Liver (tissue), 9 donors: ENCODE data around the gene CHD3. TPM values are rescaled to one million over a fixed set of nuclear protein-coding genes. Genes with fewer than 3 reads are reported as not detected.

Experiments
- DNase-seq: peaks from one replicate; pipeline ENCODE4 v3.0.0-alpha.2; 2017; ENCODE audit warnings: low spot score
- H3K27ac ChIP-seq, 2 donors: one replicate each; pipeline ENCODE4 v1.7.0; 2013; ENCODE audit warnings: inconsistent platforms in 2 of 2, low read length in 2 of 2, control low read depth in 1 of 2, low read depth in 1 of 2, mild to moderate bottlenecking in 1 of 2
- H3K27me3 ChIP-seq, 4 donors: one replicate each; pipeline versions ENCODE4 v1.6.1 to v1.7.0; 2013; ENCODE audit warnings: low read length in 3 of 4, inconsistent platforms in 1 of 4, mild to moderate bottlenecking in 1 of 4, moderate library complexity in 1 of 4; ENCODE audit not compliant: control insufficient read depth in 4 of 4, insufficient read depth in 4 of 4
- H3K36me3 ChIP-seq, 4 donors: one replicate each; pipeline versions ENCODE4 v1.6.1 to v1.7.0; 2013; ENCODE audit warnings: low read length in 3 of 4, mild to moderate bottlenecking in 3 of 4, low read depth in 1 of 4, moderate library complexity in 1 of 4; ENCODE audit not compliant: control insufficient read depth in 4 of 4, insufficient read depth in 3 of 4
- H3K4me1 ChIP-seq, 4 donors: one replicate each; pipeline versions ENCODE4 v1.6.1 to v1.7.0; 2013; ENCODE audit warnings: low read length in 3 of 4, mild to moderate bottlenecking in 3 of 4, moderate library complexity in 1 of 4; ENCODE audit not compliant: control insufficient read depth in 4 of 4, insufficient read depth in 4 of 4
- H3K4me3 ChIP-seq, 3 donors: one replicate each; pipeline versions ENCODE4 v1.6.1 to v1.7.0; 2013; ENCODE audit warnings: low read length in 3 of 3, control low read depth in 1 of 3, low read depth in 1 of 3, mild to moderate bottlenecking in 1 of 3
- H3K9ac ChIP-seq, 2 donors: one replicate each; pipeline ENCODE4 v1.7.0; 2013; ENCODE audit warnings: low read length in 2 of 2, mild to moderate bottlenecking in 2 of 2, moderate library complexity in 2 of 2, control low read depth in 1 of 2, low read depth in 1 of 2
- H3K9me3 ChIP-seq, 4 donors: one replicate each; pipeline versions ENCODE4 v1.6.1 to v1.7.0; 2013; ENCODE audit warnings: low read length in 3 of 4; ENCODE audit not compliant: control insufficient read depth in 4 of 4
- EGR1 ChIP-seq, 2 donors: IDR thresholded peaks; 2 replicates each; pipeline ENCODE4 v1.6.1; 2016 to 2018; ENCODE audit warnings: antibody characterized with exemption in 2 of 2, low read depth in 2 of 2
- FOXA1 ChIP-seq: IDR thresholded peaks from 2 replicates; pipeline ENCODE4 v1.6.1; 2016; ENCODE audit warnings: antibody characterized with exemption
- FOXA2 ChIP-seq: IDR thresholded peaks from 2 replicates; pipeline ENCODE4 v1.6.1; 2016; ENCODE audit warnings: antibody characterized with exemption
- GABPA ChIP-seq, 2 donors: IDR thresholded peaks in 1 of 2; conservative IDR thresholded peaks in 1 of 2; 2 replicates each; pipeline ENCODE4 v1.6.1; 2016; ENCODE audit warnings: antibody characterized with exemption in 2 of 2, mild to moderate bottlenecking in 1 of 2, moderate library complexity in 1 of 2
- HNF4A ChIP-seq, 2 donors: conservative IDR thresholded peaks; 2 replicates each; pipeline ENCODE4 v1.6.1; 2016; ENCODE audit warnings: antibody characterized with exemption in 2 of 2, mild to moderate bottlenecking in 2 of 2
- HNF4G ChIP-seq: IDR thresholded peaks from 2 replicates; pipeline ENCODE4 v1.6.1; 2016; ENCODE audit warnings: antibody characterized with exemption
- JUND ChIP-seq, 2 donors: IDR thresholded peaks; 2 replicates each; pipeline ENCODE4 v1.6.1; 2016; ENCODE audit warnings: antibody characterized with exemption in 2 of 2
- NR2F2 ChIP-seq: IDR thresholded peaks from 2 replicates; pipeline ENCODE4 v1.6.1; 2016; ENCODE audit warnings: antibody characterized with exemption
- RAD21 ChIP-seq, 2 donors: IDR thresholded peaks; 2 replicates each; pipeline ENCODE4 v1.6.1; 2016; ENCODE audit warnings: antibody characterized with exemption in 2 of 2, mild to moderate bottlenecking in 2 of 2
- RXRA ChIP-seq, 2 donors: IDR thresholded peaks; 2 replicates each; pipeline ENCODE4 v1.6.1; 2017 to 2018; ENCODE audit warnings: antibody characterized with exemption in 2 of 2, mild to moderate bottlenecking in 1 of 2
- SP1 ChIP-seq: IDR thresholded peaks from 2 replicates; pipeline ENCODE4 v1.6.1; 2018; ENCODE audit warnings: antibody characterized with exemption, mild to moderate bottlenecking
- TAF1 ChIP-seq: conservative IDR thresholded peaks from 2 replicates; pipeline ENCODE4 v1.6.1; 2016; ENCODE audit warnings: antibody characterized with exemption, mild to moderate bottlenecking
- YY1 ChIP-seq: IDR thresholded peaks from 2 replicates; pipeline ENCODE4 v1.6.1; 2016; ENCODE audit warnings: antibody characterized with exemption, mild to moderate bottlenecking
- WGBS: extraction: QIAGEN DNeasy Blood & Tissue Kit; methylation state at CpG from one replicate; pipeline ENCODE4 v1.1.7; 2013; 5-methylcytosine and 5-hydroxymethylcytosine counted together
- polyA plus RNA-seq, 2 donors: library from polyadenylated mRNA; stranded (reverse) in 1 of 2; unstranded in 1 of 2; fragments of 200-250 nt in 1 of 2; fragments of >200 nt in 1 of 2; fragmentation: Nextera tagmentation in 1 of 2; extraction: Ambion mirVana in 1 of 2; gene quantifications; one replicate each; pipeline versions ENCODE4 v1.2.1 to v1.2.3, GENCODE V29; 2013 to 2015
- total RNA-seq, 2 donors: library from RNA; depleted of rRNA; stranded (reverse); fragments of >200 nt; gene quantifications; one replicate each; pipeline ENCODE4 v1.2.3, GENCODE V29; 2014
- TF ChIP-seq, protein P1 (sequence below): IDR thresholded peaks from 2 replicates; pipeline ENCODE4 v1.6.1; 2016; ENCODE audit warnings: antibody characterized with exemption
- TF ChIP-seq, protein P2 (sequence below): fragments of 150-350 bp; IDR thresholded peaks from 2 replicates; pipeline ENCODE4 v1.5.1; 2017; ENCODE audit warnings: improper control_type of control experiment, low read depth, low read length; ENCODE audit not compliant: missing input control
- TF ChIP-seq, protein P3 (sequence below): IDR thresholded peaks from 2 replicates; pipeline ENCODE4 v1.6.1; 2016; ENCODE audit warnings: antibody characterized with exemption
- TF ChIP-seq, protein P4 (sequence below): IDR thresholded peaks from 2 replicates; pipeline ENCODE4 v1.6.1; 2016; ENCODE audit warnings: antibody characterized with exemption, mild to moderate bottlenecking
- TF ChIP-seq, protein P5 (sequence below): IDR thresholded peaks from 2 replicates; pipeline ENCODE4 v1.6.1; 2016; ENCODE audit warnings: antibody characterized with exemption
- donor health status: healthy.
- donor health status: healthy.
- donor health status: healthy.
- donor health status: healthy.
- donor health status: healthy.

CHD3 gene
- total and polyA plus RNA-seq, 4 donors: 1.9 to 14.4 (median 7.2) TPM

DNA sequence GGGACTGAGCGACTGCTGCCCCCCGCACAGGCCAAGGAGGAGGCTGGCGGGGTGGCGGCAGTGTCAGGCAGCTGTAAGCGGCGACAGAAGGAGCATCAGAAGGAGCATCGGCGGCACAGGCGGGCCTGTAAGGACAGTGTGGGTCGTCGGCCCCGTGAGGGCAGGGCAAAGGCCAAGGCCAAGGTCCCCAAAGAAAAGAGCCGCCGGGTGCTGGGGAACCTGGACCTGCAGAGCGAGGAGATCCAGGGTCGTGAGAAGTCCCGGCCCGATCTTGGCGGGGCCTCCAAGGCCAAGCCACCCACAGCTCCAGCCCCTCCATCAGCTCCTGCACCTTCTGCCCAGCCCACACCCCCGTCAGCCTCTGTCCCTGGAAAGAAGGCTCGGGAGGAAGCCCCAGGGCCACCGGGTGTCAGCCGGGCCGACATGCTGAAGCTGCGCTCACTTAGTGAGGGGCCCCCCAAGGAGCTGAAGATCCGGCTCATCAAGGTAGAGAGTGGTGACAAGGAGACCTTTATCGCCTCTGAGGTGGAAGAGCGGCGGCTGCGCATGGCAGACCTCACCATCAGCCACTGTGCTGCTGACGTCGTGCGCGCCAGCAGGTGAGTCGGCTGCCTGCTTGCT lies 39.3 kb upstream of the CHD3 start:
- WGBS: 85% methylated on average over 35 of the region's 35 CpGs
- no peak overlapping the region for H3K9ac ChIP-seq
- peaks cover 0 to 17% (median 12%) of the 10 kb centered on the region in 4 donors for H3K4me1 ChIP-seq
- DNase-seq: no peak
- no peaks in the 10 kb centered on the region for H3K27me3 ChIP-seq
- H3K36me3 ChIP-seq: peaks cover 22 to 54% (median 30%) of the 10 kb centered on the region in 4 donors
- H3K4me3 ChIP-seq: no peak overlapping the region
- H3K27ac ChIP-seq: no peak overlapping the region
- H3K9me3 ChIP-seq: no peaks in the 10 kb centered on the region
- TF ChIP-seq, protein P1, sequence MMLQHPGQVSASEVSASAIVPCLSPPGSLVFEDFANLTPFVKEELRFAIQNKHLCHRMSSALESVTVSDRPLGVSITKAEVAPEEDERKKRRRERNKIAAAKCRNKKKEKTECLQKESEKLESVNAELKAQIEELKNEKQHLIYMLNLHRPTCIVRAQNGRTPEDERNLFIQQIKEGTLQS: no peak
- TF ChIP-seq, protein P2, sequence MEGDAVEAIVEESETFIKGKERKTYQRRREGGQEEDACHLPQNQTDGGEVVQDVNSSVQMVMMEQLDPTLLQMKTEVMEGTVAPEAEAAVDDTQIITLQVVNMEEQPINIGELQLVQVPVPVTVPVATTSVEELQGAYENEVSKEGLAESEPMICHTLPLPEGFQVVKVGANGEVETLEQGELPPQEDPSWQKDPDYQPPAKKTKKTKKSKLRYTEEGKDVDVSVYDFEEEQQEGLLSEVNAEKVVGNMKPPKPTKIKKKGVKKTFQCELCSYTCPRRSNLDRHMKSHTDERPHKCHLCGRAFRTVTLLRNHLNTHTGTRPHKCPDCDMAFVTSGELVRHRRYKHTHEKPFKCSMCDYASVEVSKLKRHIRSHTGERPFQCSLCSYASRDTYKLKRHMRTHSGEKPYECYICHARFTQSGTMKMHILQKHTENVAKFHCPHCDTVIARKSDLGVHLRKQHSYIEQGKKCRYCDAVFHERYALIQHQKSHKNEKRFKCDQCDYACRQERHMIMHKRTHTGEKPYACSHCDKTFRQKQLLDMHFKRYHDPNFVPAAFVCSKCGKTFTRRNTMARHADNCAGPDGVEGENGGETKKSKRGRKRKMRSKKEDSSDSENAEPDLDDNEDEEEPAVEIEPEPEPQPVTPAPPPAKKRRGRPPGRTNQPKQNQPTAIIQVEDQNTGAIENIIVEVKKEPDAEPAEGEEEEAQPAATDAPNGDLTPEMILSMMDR: no peak
- TF ChIP-seq NR2F2 (no peak), YY1 (no peak), FOXA1 (no peak), RAD21 (IDR thresholded peaks at IDR 0.05) (no peak), SP1 (no peak), FOXA2 (no peak), HNF4G (no peak), EGR1 (IDR thresholded peaks at IDR 0.05; ENCODE audit: low read depth in 2 of 2) (no peak), JUND (IDR thresholded peaks at IDR 0.05) (no peak), RXRA (IDR thresholded peaks at IDR 0.05) (no peak), HNF4A (conservative IDR thresholded peaks at IDR 0.05) (no peak), GABPA (IDR thresholded peaks at IDR 0.05 in 1 of 2, conservative IDR thresholded peaks at IDR 0.05 in 1 of 2) (no peak), TAF1 (no peak)
- TF ChIP-seq, protein P3, sequence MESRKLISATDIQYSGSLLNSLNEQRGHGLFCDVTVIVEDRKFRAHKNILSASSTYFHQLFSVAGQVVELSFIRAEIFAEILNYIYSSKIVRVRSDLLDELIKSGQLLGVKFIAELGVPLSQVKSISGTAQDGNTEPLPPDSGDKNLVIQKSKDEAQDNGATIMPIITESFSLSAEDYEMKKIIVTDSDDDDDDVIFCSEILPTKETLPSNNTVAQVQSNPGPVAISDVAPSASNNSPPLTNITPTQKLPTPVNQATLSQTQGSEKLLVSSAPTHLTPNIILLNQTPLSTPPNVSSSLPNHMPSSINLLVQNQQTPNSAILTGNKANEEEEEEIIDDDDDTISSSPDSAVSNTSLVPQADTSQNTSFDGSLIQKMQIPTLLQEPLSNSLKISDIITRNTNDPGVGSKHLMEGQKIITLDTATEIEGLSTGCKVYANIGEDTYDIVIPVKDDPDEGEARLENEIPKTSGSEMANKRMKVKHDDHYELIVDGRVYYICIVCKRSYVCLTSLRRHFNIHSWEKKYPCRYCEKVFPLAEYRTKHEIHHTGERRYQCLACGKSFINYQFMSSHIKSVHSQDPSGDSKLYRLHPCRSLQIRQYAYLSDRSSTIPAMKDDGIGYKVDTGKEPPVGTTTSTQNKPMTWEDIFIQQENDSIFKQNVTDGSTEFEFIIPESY: no peak
- TF ChIP-seq, protein P4, sequence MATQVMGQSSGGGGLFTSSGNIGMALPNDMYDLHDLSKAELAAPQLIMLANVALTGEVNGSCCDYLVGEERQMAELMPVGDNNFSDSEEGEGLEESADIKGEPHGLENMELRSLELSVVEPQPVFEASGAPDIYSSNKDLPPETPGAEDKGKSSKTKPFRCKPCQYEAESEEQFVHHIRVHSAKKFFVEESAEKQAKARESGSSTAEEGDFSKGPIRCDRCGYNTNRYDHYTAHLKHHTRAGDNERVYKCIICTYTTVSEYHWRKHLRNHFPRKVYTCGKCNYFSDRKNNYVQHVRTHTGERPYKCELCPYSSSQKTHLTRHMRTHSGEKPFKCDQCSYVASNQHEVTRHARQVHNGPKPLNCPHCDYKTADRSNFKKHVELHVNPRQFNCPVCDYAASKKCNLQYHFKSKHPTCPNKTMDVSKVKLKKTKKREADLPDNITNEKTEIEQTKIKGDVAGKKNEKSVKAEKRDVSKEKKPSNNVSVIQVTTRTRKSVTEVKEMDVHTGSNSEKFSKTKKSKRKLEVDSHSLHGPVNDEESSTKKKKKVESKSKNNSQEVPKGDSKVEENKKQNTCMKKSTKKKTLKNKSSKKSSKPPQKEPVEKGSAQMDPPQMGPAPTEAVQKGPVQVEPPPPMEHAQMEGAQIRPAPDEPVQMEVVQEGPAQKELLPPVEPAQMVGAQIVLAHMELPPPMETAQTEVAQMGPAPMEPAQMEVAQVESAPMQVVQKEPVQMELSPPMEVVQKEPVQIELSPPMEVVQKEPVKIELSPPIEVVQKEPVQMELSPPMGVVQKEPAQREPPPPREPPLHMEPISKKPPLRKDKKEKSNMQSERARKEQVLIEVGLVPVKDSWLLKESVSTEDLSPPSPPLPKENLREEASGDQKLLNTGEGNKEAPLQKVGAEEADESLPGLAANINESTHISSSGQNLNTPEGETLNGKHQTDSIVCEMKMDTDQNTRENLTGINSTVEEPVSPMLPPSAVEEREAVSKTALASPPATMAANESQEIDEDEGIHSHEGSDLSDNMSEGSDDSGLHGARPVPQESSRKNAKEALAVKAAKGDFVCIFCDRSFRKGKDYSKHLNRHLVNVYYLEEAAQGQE: no peak
- TF ChIP-seq, protein P5, sequence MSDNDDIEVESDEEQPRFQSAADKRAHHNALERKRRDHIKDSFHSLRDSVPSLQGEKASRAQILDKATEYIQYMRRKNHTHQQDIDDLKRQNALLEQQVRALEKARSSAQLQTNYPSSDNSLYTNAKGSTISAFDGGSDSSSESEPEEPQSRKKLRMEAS: no peak
